Adrenal gland (tissue), 12 donors: Measurements from ENCODE around the gene ANKS1B. TPM values are rescaled to one million over a fixed set of nuclear protein-coding genes. Genes with fewer than 3 reads are reported as not detected.

Source experiments
- DNase-seq, 7 donors: peaks; one replicate each; pipeline ENCODE4 v3.0.0-alpha.2; 2019 to 2020
- H3K27ac ChIP-seq, 5 donors: fragments of 200-600 bp; sonication (generic) in 4 of 5; 1 replicate in 3 of 5; 2 replicates in 2 of 5; pipeline versions ENCODE4 v1.5.1 to v1.8.0; 2016 to 2020; ENCODE audit warnings: mild to moderate bottlenecking in 1 of 5
- H3K27me3 ChIP-seq: fragments of 200-600 bp; 2 replicates; pipeline ENCODE4 v1.8.0; 2021
- H3K36me3 ChIP-seq, 2 donors: fragments of 200-600 bp; replicated peaks in 1 of 2; 1 replicate in 1 of 2; 2 replicates in 1 of 2; pipeline versions ENCODE4 v1.5.1 to v1.8.0; 2018 to 2022
- H3K4me1 ChIP-seq, 2 donors: fragments of 200-600 bp; replicated peaks in 1 of 2; 1 replicate in 1 of 2; 2 replicates in 1 of 2; pipeline versions ENCODE4 v1.5.1 to v1.8.0; 2018 to 2021
- H3K4me3 ChIP-seq, 4 donors: fragments of 200-600 bp; sonication (generic) in 3 of 4; one replicate each; pipeline ENCODE4 v1.5.1; 2016 to 2018
- H3K9me3 ChIP-seq, 3 donors: fragments of 200-600 bp; sonication (generic) in 1 of 3; replicated peaks in 1 of 3; 1 replicate in 2 of 3; 2 replicates in 1 of 3; pipeline versions ENCODE4 v1.5.1 to v1.8.0; 2016 to 2021
- POLR2A ChIP-seq, 2 donors: fragments of 450-650 bp; IDR thresholded peaks; one replicate each; pipeline ENCODE4 v1.6.1; 2017; ENCODE audit warnings: antibody characterized with exemption in 2 of 2, mild to moderate bottlenecking in 2 of 2, moderate library complexity in 1 of 2
- WGBS, 4 donors: extraction: QIAGEN DNeasy Blood & Tissue Kit in 2 of 4; methylation state at CpG; one replicate each; pipeline versions ENCODE4 v1.1.5 to v1.1.7; 2013 to 2017; 5-methylcytosine and 5-hydroxymethylcytosine counted together
- intact Hi-C, 2 donors: fragments of 100-400 bp; cut with DNase I; formaldehyde crosslinking; loops; one replicate each; pipeline versions ENCODE4 v1.14.1 to v1.15.0; 2022 to 2023
- polyA plus RNA-seq, 3 donors: library from polyadenylated mRNA; stranded (reverse); fragments of 200-250 nt in 2 of 3; fragments of 350-450 nt in 1 of 3; fragmentation: Illumina TruSeq in 1 of 3; extraction: RNeasy Lipid Tissue Mini Kit (QIAGEN cat#74804) in 1 of 3; gene quantifications; one replicate each; pipeline ENCODE4 v1.2.3, GENCODE V29; 2013 to 2014
- total RNA-seq, 9 donors: library from RNA; depleted of rRNA in 4 of 9; stranded (reverse); fragments of >200 nt in 4 of 9; fragments of 120-200 nt in 1 of 9; fragmentation: NEBNext Ultra II Directional in 1 of 9; extraction: Animal tissue kit (Norgen Biotek cat#: 25700) in 1 of 9; gene quantifications; one replicate each; pipeline versions ENCODE4 v1.1.0 to v1.2.4, GENCODE V29; 2013 to 2023
- TF ChIP-seq, protein P1 (sequence below), 6 experiments: fragments of 450-650 bp in 4 of 6; fragments of 200-600 bp in 2 of 6; sonication (generic) in 1 of 6; IDR thresholded peaks; 1 replicate in 5 of 6; 2 replicates in 1 of 6; pipeline versions ENCODE4 v1.5.1 to v1.8.0; 2016 to 2021; ENCODE audit warnings: antibody characterized with exemption in 6 of 6, mild to moderate bottlenecking in 2 of 6, moderate library complexity in 1 of 6
- donor health status: healthy with polysubstance abuse.
- donor health status: Bipolar disorder and iron deficiency.
- donor health status: DM: yes; HTN: yes; CAD: no.
- donor health status: DM: no; HTN: no; CAD: no.
- donor health status: DM: no; HTN: no; CAD: no.
- donor health status: DM: yes; HTN: yes; CAD: no.

ANKS1B gene
- total and polyA plus RNA-seq, 12 donors, result 1.3 to 28.1 (median 8.0) TPM

DNA sequence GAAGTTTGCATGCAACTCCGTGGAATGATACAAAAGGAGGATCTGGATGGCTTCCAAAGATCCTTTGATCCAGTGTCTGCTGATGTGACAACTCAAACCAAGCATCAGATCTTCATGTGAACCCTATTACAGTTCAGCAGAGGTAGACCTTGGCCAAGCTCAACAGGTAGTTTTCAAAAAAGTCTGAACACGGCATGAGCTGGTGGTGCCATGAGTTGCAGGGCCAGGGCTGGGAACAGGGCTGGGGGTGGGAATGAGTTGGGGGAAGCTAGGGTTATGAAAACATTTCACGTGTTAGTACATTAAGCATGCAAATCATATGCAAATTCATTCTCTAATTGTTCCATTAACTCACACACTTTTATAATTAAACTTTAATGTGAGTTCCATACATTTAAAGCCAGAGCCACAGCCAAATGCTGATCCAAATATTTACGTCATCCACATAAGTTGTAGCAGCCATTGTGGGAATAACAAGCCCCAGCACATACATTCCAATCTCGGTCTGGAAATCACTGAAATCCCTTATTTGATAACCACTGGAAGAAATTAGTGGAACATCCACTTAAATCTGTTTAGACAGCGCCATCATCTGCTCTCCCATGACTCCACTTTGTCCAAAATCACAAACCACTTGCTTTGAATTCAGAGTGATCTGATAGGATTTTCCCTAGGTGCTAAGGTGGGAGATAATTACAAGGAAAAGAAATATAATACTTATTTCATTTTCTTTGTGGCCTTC, 1181.1 kb downstream of the ANKS1B start:
- WGBS, 4 donors, result 76 to 84% (median 79%) methylated on average over 6 of the region's 6 CpGs
- Histone ChIP-seq H3K4me3 (no peak overlapping the region), H3K9me3 (no peaks in the 10 kb centered on the region), H3K27ac (no peak overlapping the region), H3K4me1 (no peaks in the 10 kb centered on the region), H3K27me3 (no peaks in the 10 kb centered on the region), H3K36me3 (no peaks in the 10 kb centered on the region)
- DNase-seq, result no peak
- TF ChIP-seq, protein P1, sequence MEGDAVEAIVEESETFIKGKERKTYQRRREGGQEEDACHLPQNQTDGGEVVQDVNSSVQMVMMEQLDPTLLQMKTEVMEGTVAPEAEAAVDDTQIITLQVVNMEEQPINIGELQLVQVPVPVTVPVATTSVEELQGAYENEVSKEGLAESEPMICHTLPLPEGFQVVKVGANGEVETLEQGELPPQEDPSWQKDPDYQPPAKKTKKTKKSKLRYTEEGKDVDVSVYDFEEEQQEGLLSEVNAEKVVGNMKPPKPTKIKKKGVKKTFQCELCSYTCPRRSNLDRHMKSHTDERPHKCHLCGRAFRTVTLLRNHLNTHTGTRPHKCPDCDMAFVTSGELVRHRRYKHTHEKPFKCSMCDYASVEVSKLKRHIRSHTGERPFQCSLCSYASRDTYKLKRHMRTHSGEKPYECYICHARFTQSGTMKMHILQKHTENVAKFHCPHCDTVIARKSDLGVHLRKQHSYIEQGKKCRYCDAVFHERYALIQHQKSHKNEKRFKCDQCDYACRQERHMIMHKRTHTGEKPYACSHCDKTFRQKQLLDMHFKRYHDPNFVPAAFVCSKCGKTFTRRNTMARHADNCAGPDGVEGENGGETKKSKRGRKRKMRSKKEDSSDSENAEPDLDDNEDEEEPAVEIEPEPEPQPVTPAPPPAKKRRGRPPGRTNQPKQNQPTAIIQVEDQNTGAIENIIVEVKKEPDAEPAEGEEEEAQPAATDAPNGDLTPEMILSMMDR (IDR thresholded peaks at IDR 0.05), result no peak
- no peak for TF ChIP-seq POLR2A (IDR thresholded peaks at IDR 0.05)
- intact Hi-C loops, result no loop called here

DNA sequence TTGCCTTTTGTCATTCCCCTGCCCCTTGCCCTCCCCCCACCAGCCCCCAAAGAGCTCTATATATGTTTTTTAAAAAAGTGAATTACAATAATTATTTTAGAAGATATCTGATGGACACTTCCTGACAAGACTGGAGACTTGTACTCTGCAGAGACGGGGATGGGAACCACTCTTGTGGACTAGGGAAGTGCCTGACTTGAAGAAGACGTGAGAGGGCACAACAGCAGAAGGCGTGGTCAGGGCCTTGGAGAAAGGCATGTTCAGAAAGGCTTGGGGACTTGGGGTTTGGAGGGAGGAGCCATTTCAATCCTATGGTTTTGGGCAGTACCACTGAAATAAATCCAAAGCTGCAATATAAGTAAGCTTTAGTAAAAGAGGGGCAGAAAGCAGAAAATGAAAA, 1184.9 kb downstream of the ANKS1B start:
- TF ChIP-seq, protein P1 (IDR thresholded peaks at IDR 0.05), result no peak
- no peak for TF ChIP-seq POLR2A (IDR thresholded peaks at IDR 0.05)
- H3K9me3 ChIP-seq, result no peaks in the 10 kb centered on the region
- no peak overlapping the region for H3K27ac ChIP-seq
- H3K27me3 ChIP-seq, result no peaks in the 10 kb centered on the region
- WGBS, 4 donors, result 86 to 92% (median 87%) methylated on average over 3 of the region's 3 CpGs
- H3K4me3 ChIP-seq, result no peak overlapping the region
- no peaks in the 10 kb centered on the region for H3K36me3 ChIP-seq
- intact Hi-C loops, result no loop called here
- DNase-seq, result no peak
- H3K4me1 ChIP-seq, result no peaks in the 10 kb centered on the region

DNA sequence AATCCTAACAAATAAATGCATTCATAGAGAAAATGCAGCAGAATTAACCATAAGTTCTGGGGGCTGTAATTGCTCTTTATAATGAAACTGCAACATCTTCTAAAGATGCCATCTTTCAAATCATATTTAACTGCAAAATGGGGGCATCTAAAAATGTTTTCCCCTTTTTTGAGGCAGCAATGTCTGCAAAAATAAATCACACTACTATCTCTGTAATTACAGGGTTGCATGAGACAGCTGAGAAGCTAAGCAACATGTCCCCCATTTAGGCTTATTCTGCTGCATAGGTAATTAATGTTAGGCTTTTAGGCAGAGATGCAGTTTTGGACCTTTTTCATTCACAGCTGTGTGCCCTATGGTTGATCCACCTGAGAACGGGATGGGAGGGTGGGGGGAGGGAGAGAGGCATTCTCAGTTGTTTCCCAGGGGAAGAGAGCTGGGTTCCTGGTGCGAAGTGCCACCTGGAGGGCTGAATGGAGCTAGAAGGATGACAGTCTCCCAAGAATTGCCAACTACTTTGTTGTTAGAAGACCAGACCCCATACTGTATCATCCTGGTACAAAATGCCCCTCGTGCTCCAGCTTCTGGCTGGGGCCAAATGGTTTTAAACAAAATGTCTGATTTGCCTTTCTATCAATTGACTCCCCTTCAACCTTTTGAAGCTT, 1185.5 kb downstream of the ANKS1B start:
- Histone ChIP-seq H3K27me3 (no peaks in the 10 kb centered on the region), H3K9me3 (no peaks in the 10 kb centered on the region), H3K36me3 (no peaks in the 10 kb centered on the region), H3K4me1 (no peaks in the 10 kb centered on the region), H3K27ac (no peak overlapping the region), H3K4me3 (no peak overlapping the region)
- TF ChIP-seq, protein P1 (IDR thresholded peaks at IDR 0.05), result no peak
- no peak for TF ChIP-seq POLR2A (IDR thresholded peaks at IDR 0.05)
- DNase-seq, result no peak
- WGBS, 4 donors, result 64 to 70% (median 67%) methylated on average over 3 of the region's 3 CpGs
- intact Hi-C loops, result no loop called here

GRCh38 chr12:98797200-98797599, 1187.5 kb downstream of the ANKS1B start:
- intact Hi-C loops, result no loop called here
- no peak for DNase-seq
- H3K36me3 ChIP-seq, result no peaks in the 10 kb centered on the region
- 84 to 90% (median 87%) methylated on average over 4 of the region's 4 CpGs for WGBS, 4 donors
- TF ChIP-seq, protein P1 (IDR thresholded peaks at IDR 0.05), result no peak
- TF ChIP-seq POLR2A (IDR thresholded peaks at IDR 0.05), result no peak
- H3K4me3 ChIP-seq, result no peak overlapping the region
- no peaks in the 10 kb centered on the region for H3K9me3 ChIP-seq
- no peaks in the 10 kb centered on the region for H3K27me3 ChIP-seq
- H3K27ac ChIP-seq, result no peak overlapping the region
- H3K4me1 ChIP-seq, result no peaks in the 10 kb centered on the region
